HepG2 (cell line): ENCODE measurements around the gene LMTK2. TPM values are rescaled to one million over a fixed set of nuclear protein-coding genes. Genes with fewer than 3 reads are reported as not detected.

Experiments
- ATAC-seq: fragments of 200-7000 bp; cut with Tn5 transposase; 3 replicates; pipeline ENCODE4 v1.9.1; 2020; ENCODE audit warnings: mild to moderate bottlenecking, moderate library complexity
- BruUV-seq: library from RNA; stranded (reverse); fragments of 400-500 nt; replicated peaks from 2 replicates; lab custom pipeline; 2021; lab: Mats Ljungman, UMichigan
- CTCF ChIA-PET: fragments of 300-600 bp; formaldehyde crosslinking; extraction: SDS; loops from one replicate; lab custom pipeline; 2021; ENCODE audit warnings: low total read pairs, inconsistent platforms, low intra/inter-chr PET ratio; lab: Yijun Ruan, JAX
- POLR2A ChIA-PET: fragments of 350-600 bp; sonication (Branson Sonifier 250); formaldehyde crosslinking; loops from one replicate; lab custom pipeline; 2020; ENCODE audit warnings: antibody characterized with exemption, inconsistent platforms; lab: Yijun Ruan, JAX
- DNase-seq: peaks from one replicate; pipeline ENCODE4 v3.0.0-alpha.2; 2015; ENCODE audit warnings: low spot score
- FAIRE-seq: peaks from 3 replicates; lab custom pipeline; 2011; peaks lifted over from hg19 to GRCh38; lab: Jason Lieb, UNC
- H2AFZ ChIP-seq: one replicate; pipeline ENCODE4 v1.6.1; 2011; ENCODE audit warnings: low read length, inconsistent platforms
- H3K27ac ChIP-seq: fragments of 300-600 bp; 3 replicates; pipeline ENCODE4 v1.8.0; 2011; ENCODE audit warnings: mixed run types, mild to moderate bottlenecking, mixed read lengths, low read length, inconsistent platforms; ENCODE audit not compliant: insufficient read depth; ENCODE audit errors: extremely low read length
- H3K27me3 ChIP-seq, 2 experiments: fragments of 200-600 bp in 1 of 2; 2 replicates in 1 of 2; 3 replicates in 1 of 2; pipeline versions ENCODE4 v1.6.0 to v1.8.0; 2011; ENCODE audit warnings: low read length in 2 of 2, mild to moderate bottlenecking in 2 of 2, moderate library complexity in 2 of 2, inconsistent platforms in 1 of 2; ENCODE audit not compliant: insufficient read depth in 2 of 2, control insufficient read depth in 1 of 2
- H3K36me3 ChIP-seq, 2 experiments: fragments of 200-600 bp in 1 of 2; replicated peaks in 1 of 2; 2 replicates in 1 of 2; 3 replicates in 1 of 2; pipeline versions ENCODE4 v1.5.1 to v1.8.0; 2011; ENCODE audit warnings: low read length in 2 of 2, inconsistent platforms in 1 of 2; ENCODE audit not compliant: insufficient read depth in 2 of 2, control insufficient read depth in 1 of 2
- H3K4me1 ChIP-seq: 2 replicates; pipeline ENCODE4 v1.5.1; 2012; ENCODE audit warnings: low read length, inconsistent platforms; ENCODE audit not compliant: insufficient read depth
- H3K4me2 ChIP-seq: 2 replicates; pipeline ENCODE4 v1.6.0; 2011; ENCODE audit warnings: low read depth, low read length, inconsistent platforms
- H3K4me3 ChIP-seq, 3 experiments: fragments of 200-600 bp in 1 of 3; sonication (generic), shearing (Covaris generic) in 1 of 3; replicated peaks in 1 of 3; 2 replicates each; pipeline ENCODE4 v1.5.1; 2011 to 2016; ENCODE audit warnings: low read length in 3 of 3, inconsistent platforms in 2 of 3, low read depth in 2 of 3, mild to moderate bottlenecking in 2 of 3, control low read depth in 1 of 3, mixed read lengths in 1 of 3; ENCODE audit not compliant: insufficient read depth in 1 of 3
- H3K79me2 ChIP-seq: one replicate; pipeline ENCODE4 v1.6.1; 2011; ENCODE audit warnings: low read length, inconsistent platforms; ENCODE audit not compliant: insufficient read depth
- H3K9ac ChIP-seq: 2 replicates; pipeline ENCODE4 v1.6.0; 2011; ENCODE audit warnings: mild to moderate bottlenecking, low read depth, low read length, inconsistent platforms; ENCODE audit not compliant: insufficient read depth
- H3K9me3 ChIP-seq: 2 replicates; pipeline ENCODE4 v1.5.1; 2012; ENCODE audit warnings: mild to moderate bottlenecking, low read length
- H4K20me1 ChIP-seq: 2 replicates; pipeline ENCODE4 v1.6.0; 2011; ENCODE audit warnings: inconsistent platforms, mild to moderate bottlenecking, low read length, moderate library complexity; ENCODE audit not compliant: insufficient read depth
- SATB2 ChIP-seq: sonication (generic); formaldehyde crosslinking; IDR thresholded peaks from 2 replicates; pipeline ENCODE4 v1.5.0; 2020; ENCODE audit warnings: missing genetic modification reagents
- SRF ChIP-seq: IDR thresholded peaks from 2 replicates; pipeline ENCODE4 v1.6.1; 2011; ENCODE audit warnings: mild to moderate bottlenecking, low read depth, low read length, moderate library complexity
- ZNF232 ChIP-seq: sonication (generic); formaldehyde crosslinking; IDR thresholded peaks from 2 replicates; pipeline ENCODE4 v1.4.0; 2020; ENCODE audit warnings: missing genetic modification reagents, borderline replicate concordance
- ZNF512 ChIP-seq: sonication (generic); formaldehyde crosslinking; IDR thresholded peaks from 2 replicates; pipeline ENCODE4 v1.4.0; 2020; ENCODE audit warnings: mild to moderate bottlenecking, missing genetic modification reagents
- WGBS: methylation state at CpG from one replicate; pipeline ENCODE4 v1.1.6; 2017; ENCODE audit warnings: low lambda C conversion rate; 5-methylcytosine and 5-hydroxymethylcytosine counted together
- in situ Hi-C: cut with HindIII; loops from 2 replicates; pipeline ENCODE4 v1.10.0; 2017; ENCODE audit warnings: low pct_unique_long_range_greater_than_20kb; ENCODE audit not compliant: extremely low pct_ligation_motif_present
- intact Hi-C: fragments of 100-400 bp; cut with micrococcal nuclease; formaldehyde crosslinking; loops from one replicate; pipeline ENCODE4 v1.10.0; 2022; ENCODE audit not compliant: unreplicated experiment
- polyA plus RNA-seq, 8 experiments: library from polyadenylated mRNA; depleted of rRNA in 3 of 8; stranded (reverse) in 7 of 8; unstranded in 1 of 8; fragments of >200 nt; fragmentation: Illumina TruSeq in 4 of 8; extraction: Trizol in 4 of 8; gene quantifications; 2 replicates each; pipeline versions ENCODE4 v1.2.1 to v1.2.3, GENCODE V29; 2011 to 2016; ENCODE audit warnings: low read depth in 4 of 8, missing spikeins in 1 of 8, mixed read lengths in 1 of 8; ENCODE audit not compliant: insufficient read depth in 1 of 8
- total RNA-seq, 5 experiments: library from RNA; depleted of rRNA; stranded (reverse); fragments of >200 nt; fragmentation: Illumina TruSeq; extraction: Trizol; gene quantifications; 2 replicates each; pipeline ENCODE4 v1.2.3, GENCODE V29; 2016; ENCODE audit warnings: low read depth in 1 of 5

The LMTK2 gene
- total and polyA plus RNA-seq, 2 of the 13 experiments (the other 11 are each of a cell fraction or from before 2014, with no cell fraction given), result 9.5 to 11.7 TPM

- POLR2A ChIA-PET, result no interaction called here
- no TSS peak for BruUV-seq
- no peak for FAIRE-seq
These were observed 147.9 kb downstream of the LMTK2 start for GRCh38 chr7:98254516-98254915.

DNA sequence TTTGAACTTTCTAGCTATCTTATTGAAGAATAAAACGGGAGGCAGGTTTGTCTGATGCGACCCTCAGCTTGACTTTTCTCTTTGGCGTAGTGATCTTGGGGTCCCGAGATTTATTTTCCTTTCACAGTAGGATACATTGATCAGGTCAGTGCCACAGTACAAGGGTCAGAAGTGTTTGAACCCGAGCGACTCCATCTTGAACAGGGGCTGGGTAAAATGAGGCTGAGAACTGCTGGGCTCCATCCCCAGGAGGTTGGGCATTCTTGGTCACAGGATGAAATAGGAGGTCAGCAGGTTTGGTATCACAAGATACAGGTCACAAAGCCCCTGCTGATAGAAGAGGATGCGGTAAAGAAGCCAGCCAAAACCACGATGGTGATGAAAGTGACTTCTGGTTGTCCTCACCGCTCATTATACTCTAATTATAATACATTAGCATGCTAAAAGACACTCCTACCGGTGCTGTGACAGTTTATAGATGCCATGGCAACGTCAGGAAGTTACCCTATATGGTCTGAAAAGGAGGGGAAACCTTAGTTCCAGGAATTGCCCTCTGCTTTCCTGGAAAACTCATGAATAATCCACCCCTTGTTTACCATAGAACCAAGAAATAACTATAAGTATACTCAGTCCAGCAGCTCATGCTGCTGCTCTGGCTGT is 148.4 kb downstream of the LMTK2 start:
- intact Hi-C loops (no loop called here), in situ Hi-C loops (no loop called here)
- ATAC-seq, result no peak
- Histone ChIP-seq H2AFZ (no peak overlapping the region), H4K20me1 (no peaks in the 10 kb centered on the region), H3K27me3 (no peaks in the 10 kb centered on the region; a peak in 1 of 5 replicates), H3K9ac (no peak overlapping the region), H3K4me3 (no peak overlapping the region), H3K27ac (no peak overlapping the region), H3K79me2 (peaks cover 21% of the 10 kb centered on the region), H3K9me3 (no peaks in the 10 kb centered on the region), H3K4me2 (no peak overlapping the region), H3K4me1 (peaks cover 31% of the 10 kb centered on the region), H3K36me3 (peaks cover 1 to 6% of the 10 kb centered on the region in 2 experiments; a peak in 2 of 5 replicates)
- no peak for FAIRE-seq
- 88% methylated on average over 11 of the region's 11 CpGs for WGBS
- DNase-seq, result no peak
- CTCF ChIA-PET, result no interaction called here
- TF ChIP-seq SATB2 (CRISPR knock-in tag) (no peak), SRF (peak; percentile 48; the same call in 1 of the 2 replicates)
- POLR2A ChIA-PET, result no interaction called here
- TSS peak; percentile 33 for BruUV-seq

More at GRCh38 chr7:98254516-98254915, 147.9 kb downstream of the LMTK2 start:
- Histone ChIP-seq H3K9ac (no peak overlapping the region), H3K27ac (no peak overlapping the region), H3K4me3 (no peak overlapping the region), H3K36me3 (peaks cover 1 to 6% of the 10 kb centered on the region in 2 experiments; a peak in 2 of 5 replicates), H3K9me3 (no peaks in the 10 kb centered on the region), H3K79me2 (peaks cover 21% of the 10 kb centered on the region), H3K4me1 (peaks cover 31% of the 10 kb centered on the region), H2AFZ (no peak overlapping the region), H3K27me3 (no peaks in the 10 kb centered on the region; a peak in 1 of 5 replicates), H3K4me2 (no peak overlapping the region)
- CTCF ChIA-PET, result no interaction called here
- 95% methylated on average over 4 of the region's 4 CpGs for WGBS
- DNase-seq, result no peak
- in situ Hi-C loops, result no loop called here
- intact Hi-C loops, result no loop called here
- no peak for ATAC-seq
- TF ChIP-seq ZNF232, result no peak
- TF ChIP-seq ZNF512, result no peak
- TF ChIP-seq, all 625 proteins: peak for 0
- no peaks in the 10 kb centered on the region for H4K20me1 ChIP-seq
